GM10847 (cell line): ENCODE results near the gene ANKFY1.

ENCODE experiments used
- POLR2A ChIP-seq: IDR thresholded peaks from 2 replicates; pipeline ENCODE4 v1.6.1; 2011; ENCODE audit not compliant: insufficient read length; ENCODE audit errors: extremely low read depth

ANKFY1 gene

GRCh38 chr17:4272213-4272971 is 8.6 kb upstream of the ANKFY1 start:
- no peak for TF ChIP-seq POLR2A

DNA sequence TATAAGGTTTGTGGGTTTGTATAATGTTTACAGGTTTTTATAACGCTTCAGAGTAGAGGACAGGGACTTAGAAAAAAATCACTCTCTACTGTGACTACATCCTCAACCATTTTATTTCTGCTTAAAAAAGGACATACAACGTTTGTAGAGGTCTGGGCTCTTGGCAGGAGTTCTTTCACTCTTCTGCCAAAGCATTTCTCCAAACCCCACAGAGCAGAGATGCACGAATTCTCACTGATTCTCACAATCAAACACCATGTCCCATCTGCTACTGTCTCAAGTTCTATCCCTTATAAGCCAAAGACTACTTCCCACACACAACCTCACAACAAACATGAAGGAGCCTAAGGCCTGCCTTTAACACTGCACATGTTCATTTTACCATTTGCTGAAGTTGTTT is 7.0 kb upstream of the ANKFY1 start:
- TF ChIP-seq POLR2A, result no peak

- no peak for TF ChIP-seq POLR2A
Measured at GRCh38 chr17:4269915-4270314, 6.1 kb upstream of the ANKFY1 start.

- no peak for TF ChIP-seq POLR2A
Measured at GRCh38 chr17:4267402-4267801, 3.6 kb upstream of the ANKFY1 start.

DNA sequence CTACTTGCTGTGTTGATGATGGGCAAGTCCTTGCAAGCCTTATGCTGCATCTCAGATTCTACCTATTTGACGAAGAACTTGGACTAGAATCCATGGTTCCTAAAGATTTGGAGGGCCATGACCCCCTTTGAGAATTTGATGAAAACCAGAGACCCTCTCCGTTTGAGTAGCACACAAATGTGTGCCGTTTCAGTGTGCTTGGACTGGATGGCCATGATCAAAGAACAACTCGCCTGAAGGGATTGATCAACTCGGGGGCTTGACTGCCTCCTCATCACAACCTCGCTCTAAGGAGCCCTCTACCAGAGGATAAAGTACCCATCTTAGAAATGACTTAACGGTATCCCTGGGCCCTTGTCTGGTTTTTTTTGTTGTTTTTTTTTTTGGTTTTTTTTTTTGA is 2.8 kb upstream of the ANKFY1 start:
- TF ChIP-seq POLR2A, result no peak

GRCh38 chr17:4262703-4263102 is 1.1 kb downstream of the ANKFY1 start:
- TF ChIP-seq POLR2A, result no peak

DNA sequence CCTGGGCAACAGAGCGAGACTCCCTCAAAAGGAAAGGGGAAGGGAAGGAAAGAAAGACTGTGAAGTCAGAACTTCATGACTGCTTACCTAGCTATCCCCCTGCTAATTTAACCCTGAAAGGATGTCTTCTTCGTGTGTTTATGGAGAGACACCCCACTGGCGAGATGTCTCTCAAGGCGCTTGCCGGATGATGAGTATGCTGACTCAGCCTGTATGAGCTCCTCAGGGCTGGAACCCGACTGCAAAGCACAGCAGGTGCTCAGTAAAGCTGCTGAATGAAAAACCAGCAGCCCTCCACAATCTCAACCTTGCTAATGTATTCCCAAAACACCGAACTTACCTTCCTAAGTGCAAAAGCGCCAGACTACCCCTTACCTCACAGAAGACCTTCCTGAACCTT is 2.3 kb downstream of the ANKFY1 start:
- no peak for TF ChIP-seq POLR2A

GRCh38 chr17:4258867-4259266 is 4.9 kb downstream of the ANKFY1 start:
- TF ChIP-seq POLR2A, result no peak

- TF ChIP-seq POLR2A, result no peak
Measured at GRCh38 chr17:4256952-4257351, 6.8 kb downstream of the ANKFY1 start.

DNA sequence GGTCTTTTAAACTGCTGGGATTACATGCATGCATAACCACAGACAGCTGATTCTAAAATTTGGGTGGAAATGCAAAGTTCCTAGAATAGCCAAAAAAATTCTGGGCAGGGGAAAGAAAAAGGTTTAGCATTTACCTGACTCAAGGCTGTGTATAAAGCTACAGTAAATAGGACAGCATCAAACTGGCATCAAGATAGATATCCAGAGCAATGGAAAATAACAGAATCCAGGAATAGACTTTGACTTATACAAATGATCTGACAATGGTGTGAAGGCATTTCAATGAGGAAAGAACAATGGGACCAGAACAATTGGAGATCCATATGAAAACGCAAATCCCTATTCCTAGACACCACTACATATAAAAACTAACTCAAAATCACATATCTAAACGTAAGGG is 12.9 kb downstream of the ANKFY1 start:
- TF ChIP-seq POLR2A, result no peak

GRCh38 chr17:4249452-4250029 is 14.2 kb downstream of the ANKFY1 start:
- no peak for TF ChIP-seq POLR2A

- TF ChIP-seq POLR2A, result no peak
Measured at GRCh38 chr17:4248504-4249277, 15.1 kb downstream of the ANKFY1 start.

DNA sequence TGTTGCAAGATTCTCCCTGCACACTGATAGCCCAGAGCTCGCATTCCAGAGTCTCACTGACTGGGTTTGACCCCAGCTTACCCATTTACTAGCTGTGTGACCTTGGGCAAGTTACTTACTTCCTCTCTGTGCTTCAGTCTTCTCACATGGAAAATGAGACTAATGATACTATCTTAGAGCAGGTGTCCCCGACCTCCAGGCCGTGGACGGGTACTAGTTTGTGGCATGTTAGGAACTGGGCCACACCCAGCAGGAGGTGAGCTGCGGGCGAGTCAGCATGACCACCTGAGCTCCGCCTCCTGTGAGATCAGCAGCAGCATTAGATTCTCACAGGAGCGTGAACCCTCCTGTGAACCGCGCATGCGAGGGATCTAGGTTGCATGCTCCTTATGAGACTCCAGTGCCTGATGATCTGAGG is 15.8 kb downstream of the ANKFY1 start:
- no peak for TF ChIP-seq POLR2A

GRCh38 chr17:4247361-4247970 is 16.3 kb downstream of the ANKFY1 start:
- TF ChIP-seq POLR2A, result no peak

GRCh38 chr17:4246674-4247073 is 17.1 kb downstream of the ANKFY1 start:
- TF ChIP-seq POLR2A, result no peak

DNA sequence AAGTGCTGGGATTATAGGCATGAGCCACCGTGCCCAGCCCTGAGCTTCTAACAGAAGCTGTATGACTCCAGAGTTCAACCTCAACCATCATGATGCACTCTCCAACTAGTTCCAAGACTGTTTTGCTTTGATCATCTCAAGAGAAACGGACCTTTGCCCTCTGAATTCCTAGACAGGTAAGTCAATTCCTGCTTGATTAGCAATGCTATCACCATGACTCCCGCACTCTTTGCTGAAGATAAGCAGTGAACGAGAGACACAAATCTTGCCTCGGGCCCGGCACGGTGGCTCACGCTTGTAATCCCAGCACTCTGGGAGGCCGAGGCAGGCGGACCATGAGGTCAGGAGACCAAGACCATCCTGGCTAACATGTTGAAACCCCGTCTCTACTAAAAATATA is 22.2 kb downstream of the ANKFY1 start:
- no peak for TF ChIP-seq POLR2A
